MG63 (cell line): ENCODE data around the gene MCUR1. TPM values are rescaled to one million over a fixed set of nuclear protein-coding genes. Genes with fewer than 3 reads are reported as not detected.

Experiments
- DNase-seq: peaks from one replicate; pipeline ENCODE4 v3.0.0-alpha.2; 2020
- H3K27me3 ChIP-seq: fragments of 250-450 bp; sonication (Bioruptor Pico); 2 replicates; pipeline ENCODE4 v1.5.1; 2020; ENCODE audit warnings: mild to moderate bottlenecking, moderate library complexity
- H3K36me3 ChIP-seq: fragments of 250-450 bp; sonication (Bioruptor Pico); 2 replicates; pipeline ENCODE4 v1.5.1; 2020; ENCODE audit warnings: mild to moderate bottlenecking, moderate library complexity
- H3K4me3 ChIP-seq: fragments of 250-450 bp; sonication (Bioruptor Pico); 2 replicates; pipeline ENCODE4 v1.5.1; 2020; ENCODE audit warnings: mild to moderate bottlenecking, moderate library complexity
- H3K9me3 ChIP-seq: fragments of 250-450 bp; sonication (Bioruptor Pico); 2 replicates; pipeline ENCODE4 v1.5.1; 2020; ENCODE audit warnings: mild to moderate bottlenecking, moderate library complexity
- total RNA-seq: library from RNA; depleted of rRNA; stranded (reverse); fragments of >200 nt; shearing (Covaris generic); gene quantifications from 2 replicates; pipeline ENCODE4 v1.2.3, GENCODE V29; 2014; ENCODE audit warnings: low replicate concordance

The MCUR1 gene
- total RNA-seq, 1 experiment from 2014 or later: 51.5 TPM

- Histone ChIP-seq H3K36me3 (no peaks in the 10 kb centered on the region), H3K27me3 (no peaks in the 10 kb centered on the region), H3K9me3 (peaks cover 5% of the 10 kb centered on the region), H3K4me3 (no peak overlapping the region)
- DNase-seq: no peak
Observed at GRCh38 chr6:13766201-13766634, 48.1 kb downstream of the MCUR1 start.

- DNase-seq: no peak
- Histone ChIP-seq H3K36me3 (no peaks in the 10 kb centered on the region), H3K27me3 (no peaks in the 10 kb centered on the region), H3K9me3 (peaks cover 5% of the 10 kb centered on the region), H3K4me3 (no peak overlapping the region)
Observed at GRCh38 chr6:13765570-13765969, 48.8 kb downstream of the MCUR1 start.

- Histone ChIP-seq H3K9me3 (peaks cover 5% of the 10 kb centered on the region), H3K36me3 (no peaks in the 10 kb centered on the region), H3K4me3 (no peak overlapping the region), H3K27me3 (no peaks in the 10 kb centered on the region)
- no peak for DNase-seq
Observed at GRCh38 chr6:13764996-13765395, 49.4 kb downstream of the MCUR1 start.

- H3K4me3 ChIP-seq: no peak overlapping the region
- no peak for DNase-seq
- peaks cover 5% of the 10 kb centered on the region for H3K9me3 ChIP-seq
- H3K27me3 ChIP-seq: no peaks in the 10 kb centered on the region
- no peaks in the 10 kb centered on the region for H3K36me3 ChIP-seq
Observed at GRCh38 chr6:13763740-13764381, 50.5 kb downstream of the MCUR1 start.

GRCh38 chr6:13762611-13763441 is 51.5 kb downstream of the MCUR1 start:
- H3K4me3 ChIP-seq: no peak overlapping the region
- no peak for DNase-seq
- no peaks in the 10 kb centered on the region for H3K36me3 ChIP-seq
- peaks cover 5% of the 10 kb centered on the region for H3K9me3 ChIP-seq
- H3K27me3 ChIP-seq: no peaks in the 10 kb centered on the region

- no peak overlapping the region for H3K4me3 ChIP-seq
- no peaks in the 10 kb centered on the region for H3K27me3 ChIP-seq
- no peak for DNase-seq
- no peaks in the 10 kb centered on the region for H3K36me3 ChIP-seq
- peaks cover 5% of the 10 kb centered on the region for H3K9me3 ChIP-seq
Observed at GRCh38 chr6:13761361-13762036, 52.9 kb downstream of the MCUR1 start.

DNA sequence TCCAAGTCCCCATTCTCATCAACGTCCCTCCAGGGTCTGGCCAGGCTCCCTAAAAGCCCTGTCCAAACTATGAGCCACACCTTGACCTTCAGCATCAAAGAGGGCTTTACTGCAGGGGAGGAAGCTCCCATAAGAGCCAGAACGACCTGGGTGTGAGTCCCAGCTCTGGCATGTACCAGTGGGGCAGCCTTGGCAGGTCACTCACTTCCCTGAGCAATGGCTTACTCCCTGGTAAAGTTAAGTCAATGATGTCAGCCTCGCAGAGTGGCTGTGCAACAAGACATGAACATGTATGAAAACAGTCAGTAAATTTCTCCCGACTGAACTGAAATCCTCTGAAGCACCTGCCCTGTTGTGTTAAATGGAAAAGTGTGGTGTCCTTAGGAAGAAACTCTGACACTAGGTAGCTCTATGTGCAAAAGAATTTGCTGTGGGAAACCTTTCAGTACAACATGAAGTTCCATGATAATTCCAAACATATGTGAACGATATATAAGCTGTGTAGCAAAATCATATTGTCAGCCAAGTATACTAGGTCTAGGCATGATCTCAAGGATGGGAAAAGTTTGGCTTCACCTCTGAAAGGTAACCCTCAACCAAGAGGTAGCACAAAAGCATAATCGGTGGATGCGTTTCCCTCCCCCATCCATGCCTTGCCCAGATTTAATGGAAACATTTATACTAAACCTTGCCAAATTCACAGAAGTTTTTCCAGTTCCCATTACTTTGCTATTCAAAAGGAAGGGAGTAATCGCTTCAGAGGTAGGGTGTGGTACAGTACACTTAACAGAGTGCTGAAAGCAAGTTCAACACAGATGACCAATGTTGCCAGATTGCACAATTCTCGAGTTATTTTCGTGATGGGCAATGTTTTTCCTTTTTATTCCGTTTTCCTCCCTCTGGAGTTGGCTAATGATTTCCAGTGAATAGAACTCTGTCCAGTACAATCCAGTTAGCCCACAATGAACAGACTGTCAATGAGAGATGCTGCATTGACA is 53.8 kb downstream of the MCUR1 start:
- DNase-seq: no peak

GRCh38 chr6:13759025-13759424 is 55.3 kb downstream of the MCUR1 start:
- no peak overlapping the region for H3K4me3 ChIP-seq
- no peaks in the 10 kb centered on the region for H3K36me3 ChIP-seq
- no peak for DNase-seq

More for the DNA sequence above, 53.8 kb downstream of the MCUR1 start:
- H3K27me3 ChIP-seq: no peaks in the 10 kb centered on the region
- no peaks in the 10 kb centered on the region for H3K36me3 ChIP-seq
- H3K4me3 ChIP-seq: no peak overlapping the region
- peaks cover 5% of the 10 kb centered on the region for H3K9me3 ChIP-seq

GRCh38 chr6:13754644-13755043 is 59.7 kb downstream of the MCUR1 start:
- Histone ChIP-seq H3K9me3 (no peaks in the 10 kb centered on the region), H3K27me3 (no peaks in the 10 kb centered on the region), H3K36me3 (no peaks in the 10 kb centered on the region), H3K4me3 (no peak overlapping the region)
- no peak for DNase-seq

More at GRCh38 chr6:13759025-13759424, 55.3 kb downstream of the MCUR1 start:
- Histone ChIP-seq H3K27me3 (no peaks in the 10 kb centered on the region), H3K9me3 (peaks cover under 1% of the 10 kb centered on the region)

DNA sequence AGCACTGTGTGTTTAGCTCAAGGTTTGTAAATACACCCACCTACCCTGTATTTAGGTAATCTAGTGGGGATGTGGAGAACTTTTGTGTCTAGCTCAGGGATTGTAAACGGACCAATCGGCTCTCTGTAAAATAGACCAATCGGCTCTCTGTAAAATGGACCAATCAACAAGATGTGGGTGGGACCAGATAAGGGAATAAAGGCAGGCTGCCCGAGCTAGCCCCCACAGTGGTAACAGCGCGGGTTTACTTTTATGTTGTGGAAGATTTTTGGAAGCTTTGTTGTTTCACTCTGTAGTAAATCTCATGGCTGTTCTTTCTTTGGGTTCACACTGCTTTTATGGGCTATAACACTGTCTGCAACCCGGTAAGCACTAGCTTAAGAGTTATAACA is 70.6 kb downstream of the MCUR1 start:
- DNase-seq: no peak
- no peak overlapping the region for H3K4me3 ChIP-seq
- no peaks in the 10 kb centered on the region for H3K27me3 ChIP-seq
- no peaks in the 10 kb centered on the region for H3K36me3 ChIP-seq
- H3K9me3 ChIP-seq: no peaks in the 10 kb centered on the region

GRCh38 chr6:13742961-13743735 is 71.2 kb downstream of the MCUR1 start:
- H3K4me3 ChIP-seq: no peak overlapping the region
- H3K9me3 ChIP-seq: no peaks in the 10 kb centered on the region
- no peaks in the 10 kb centered on the region for H3K27me3 ChIP-seq
- H3K36me3 ChIP-seq: no peaks in the 10 kb centered on the region
- no peak for DNase-seq

DNA sequence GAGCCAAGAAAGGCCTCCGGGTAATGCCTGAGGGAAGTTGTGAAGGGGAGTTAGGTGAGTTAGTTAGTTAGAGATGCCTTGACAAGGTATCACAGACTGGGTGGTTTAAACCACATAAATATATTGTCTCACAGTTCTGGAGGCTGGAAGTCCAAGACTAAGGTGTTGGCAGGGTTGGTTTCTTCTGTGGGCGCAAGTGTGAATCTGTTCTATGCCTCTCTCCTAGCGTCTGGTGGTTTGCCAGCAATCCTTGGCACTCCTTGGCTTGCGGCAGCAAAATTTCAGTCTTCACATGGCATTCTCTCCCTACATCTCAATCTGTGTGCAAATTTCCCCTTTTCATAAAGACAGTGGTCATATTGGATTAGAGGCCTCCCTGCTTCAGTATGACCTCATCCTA is 73.0 kb downstream of the MCUR1 start:
- no peak for DNase-seq
- Histone ChIP-seq H3K36me3 (no peaks in the 10 kb centered on the region), H3K9me3 (no peaks in the 10 kb centered on the region), H3K27me3 (no peaks in the 10 kb centered on the region), H3K4me3 (no peak overlapping the region)
